ENCODE measurements around the gene NBEAL2.

The NBEAL2 gene

GRCh38 chr3:46943237-46944187, 36.0 kb upstream of the NBEAL2 start:
- no peak for DNase-seq

GRCh38 chr3:46944191-46944590, 35.3 kb upstream of the NBEAL2 start:
- no peak for DNase-seq

GRCh38 chr3:46946416-46946815, 33.0 kb upstream of the NBEAL2 start:
- DNase-seq, result no peak

- DNase-seq, result no peak
Measured at GRCh38 chr3:46946856-46947545, 32.5 kb upstream of the NBEAL2 start.

GRCh38 chr3:46947546-46947901, 31.9 kb upstream of the NBEAL2 start:
- DNase-seq, result no peak

GRCh38 chr3:46947981-46948791, 31.3 kb upstream of the NBEAL2 start:
- no peak for DNase-seq

GRCh38 chr3:46948830-46949671, 30.4 kb upstream of the NBEAL2 start:
- DNase-seq, result no peak

GRCh38 chr3:46950177-46950576, 29.3 kb upstream of the NBEAL2 start:
- DNase-seq, result no peak

- DNase-seq, result no peak
Measured at GRCh38 chr3:46950650-46951241, 28.7 kb upstream of the NBEAL2 start.

- DNase-seq, result no peak
Measured at GRCh38 chr3:46952813-46953212, 26.7 kb upstream of the NBEAL2 start.

GRCh38 chr3:46953234-46954010, 26.0 kb upstream of the NBEAL2 start:
- DNase-seq, result no peak

- no peak for DNase-seq
Measured at GRCh38 chr3:46954178-46954577, 25.3 kb upstream of the NBEAL2 start.

- no peak for DNase-seq
Measured at GRCh38 chr3:46955157-46955556, 24.3 kb upstream of the NBEAL2 start.

- no peak for DNase-seq
Measured at GRCh38 chr3:46955801-46956259, 23.6 kb upstream of the NBEAL2 start.

- DNase-seq, result no peak
Measured at GRCh38 chr3:46957092-46957820, 22.2 kb upstream of the NBEAL2 start.

GRCh38 chr3:46958467-46959160, 20.9 kb upstream of the NBEAL2 start:
- no peak for DNase-seq

GRCh38 chr3:46959161-46959511, 20.3 kb upstream of the NBEAL2 start:
- no peak for DNase-seq

GRCh38 chr3:46960081-46960701, 19.3 kb upstream of the NBEAL2 start:
- DNase-seq, result no peak

- no peak for DNase-seq
Measured at GRCh38 chr3:46960835-46961234, 18.6 kb upstream of the NBEAL2 start.

All from T1000 (cell line).